ACHN (cell line): Measurements from ENCODE around the gene CD36.
"Not testable (repeated sequence)": the region's sequence is repeated elsewhere in the genome, so short reads cannot be mapped to it uniquely, and the experiment has no call there.

Experiments
- DNase-seq: peaks from one replicate; pipeline ENCODE4 v3.0.0-alpha.2; 2015
- in situ Hi-C: cut with HindIII; loops from 2 replicates; pipeline ENCODE4 v1.10.0; 2017; ENCODE audit warnings: low sequenced_read_pairs, low pct_ligation_motif_present, low pct_unique_long_range_greater_than_20kb

The CD36 gene

GRCh38 chr7:80646083-80646865 is 7.8 kb downstream of the CD36 start:
- in situ Hi-C loops: no loop called here
- no peak for DNase-seq

GRCh38 chr7:80647436-80647835 is 9.0 kb downstream of the CD36 start:
- no peak for DNase-seq
- in situ Hi-C loops: no loop called here

DNA sequence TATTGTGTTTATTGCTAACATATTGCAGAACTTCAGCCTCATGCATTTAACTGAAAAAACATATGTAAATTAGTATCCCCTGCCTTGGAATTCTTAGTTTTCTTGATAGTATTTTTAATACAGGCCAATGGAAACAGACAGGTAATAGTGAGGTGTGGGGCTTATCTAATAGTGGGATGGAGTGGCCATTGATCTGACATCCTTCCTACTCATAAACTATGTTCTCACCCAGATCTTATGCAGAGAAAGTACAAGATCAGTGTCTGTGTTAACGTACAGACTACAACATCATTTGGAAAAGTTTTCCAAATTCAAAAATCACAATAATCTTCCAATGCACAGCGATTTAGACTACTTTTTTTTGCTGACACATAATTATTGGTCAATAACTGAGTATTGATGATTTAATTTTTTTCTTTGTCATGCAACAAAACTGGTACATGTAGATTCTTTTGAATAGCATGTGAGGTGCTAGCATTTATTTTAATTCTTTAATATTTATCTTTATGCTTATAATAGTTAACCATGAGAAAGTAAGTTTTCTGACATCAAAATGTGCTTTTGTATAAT is 9.7 kb downstream of the CD36 start:
- in situ Hi-C loops: no loop called here
- no peak for DNase-seq

- DNase-seq: no peak
- in situ Hi-C loops: no loop called here
These were observed 10.6 kb downstream of the CD36 start for GRCh38 chr7:80649011-80649410.

DNA sequence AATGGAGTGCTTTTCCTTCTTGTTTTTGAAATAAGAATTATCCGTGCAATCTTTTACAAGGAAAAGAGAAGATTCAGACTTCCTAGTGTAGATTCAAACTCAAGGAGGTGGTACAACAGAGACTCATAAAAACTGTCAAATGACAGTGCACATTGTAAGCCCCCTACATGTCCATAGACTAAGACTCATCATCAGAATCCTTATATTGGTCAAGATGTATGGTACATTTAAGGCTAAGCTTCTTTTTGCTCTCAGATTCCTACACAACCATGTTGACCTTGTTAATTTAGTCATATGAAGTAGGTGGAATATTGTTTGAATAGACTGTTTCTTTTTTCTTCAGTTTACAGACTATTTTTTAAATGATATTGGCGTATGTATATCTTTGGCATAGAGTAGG is 11.6 kb downstream of the CD36 start:
- DNase-seq: no peak
- in situ Hi-C loops: loop anchor here (25.0 kb wide), 1 partner anchor 213 kb away; no protein-coding TSS in a partner anchor

DNA sequence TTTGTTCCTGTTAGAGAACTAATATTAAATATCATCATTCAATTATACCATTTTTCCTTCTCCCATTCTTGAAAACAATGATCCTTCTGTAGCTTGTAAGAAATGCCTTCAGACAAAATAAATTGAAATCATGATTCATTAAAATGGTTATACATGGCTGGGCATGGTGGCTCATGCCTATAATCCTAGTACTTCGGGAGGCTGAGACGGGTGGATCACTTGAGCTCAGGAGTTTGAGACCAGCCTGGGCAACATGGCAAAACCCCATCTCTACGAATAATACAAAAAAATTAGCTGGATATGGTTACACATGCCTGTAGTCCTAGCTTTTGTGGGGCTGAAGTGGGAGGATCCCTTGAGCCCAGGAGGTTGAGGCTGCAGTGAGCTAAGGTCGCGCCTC is 13.0 kb downstream of the CD36 start:
- in situ Hi-C loops: loop anchor here (25.0 kb wide), 1 partner anchor 214 kb away; no protein-coding TSS in a partner anchor

DNA sequence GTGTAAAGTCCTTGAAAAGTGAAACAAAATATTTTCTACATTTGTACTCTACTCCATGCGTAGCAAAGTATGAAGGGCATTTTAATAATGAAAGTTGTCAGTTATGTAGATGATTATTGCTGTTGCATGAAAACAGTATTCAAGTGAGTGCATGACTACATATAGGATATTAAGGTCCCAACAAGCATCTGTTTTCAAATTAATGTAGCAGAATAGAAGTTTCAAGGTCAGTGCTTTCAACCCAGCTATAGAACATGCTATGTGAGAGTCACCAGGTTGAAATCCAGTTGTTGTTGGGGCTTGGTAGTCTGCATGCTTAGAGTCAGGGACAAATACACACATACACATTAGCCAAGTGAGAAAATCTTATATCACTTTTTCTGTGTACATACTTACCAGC is 14.8 kb downstream of the CD36 start:
- in situ Hi-C loops: loop anchor here (25.0 kb wide), 1 partner anchor 216 kb away; no protein-coding TSS in a partner anchor
- no peak for DNase-seq

More for the DNA sequence above, 13.0 kb downstream of the CD36 start:
- DNase-seq: no peak

- no peak for DNase-seq
- in situ Hi-C loops: loop anchor here (25.0 kb wide), 1 partner anchor 218 kb away; no protein-coding TSS in a partner anchor
These were observed 16.5 kb downstream of the CD36 start for GRCh38 chr7:80654887-80655340.

- DNase-seq: no peak
- in situ Hi-C loops: loop anchor here (25.0 kb wide), 1 partner anchor 219 kb away; no protein-coding TSS in a partner anchor
These were observed 17.6 kb downstream of the CD36 start for GRCh38 chr7:80656029-80656428.

DNA sequence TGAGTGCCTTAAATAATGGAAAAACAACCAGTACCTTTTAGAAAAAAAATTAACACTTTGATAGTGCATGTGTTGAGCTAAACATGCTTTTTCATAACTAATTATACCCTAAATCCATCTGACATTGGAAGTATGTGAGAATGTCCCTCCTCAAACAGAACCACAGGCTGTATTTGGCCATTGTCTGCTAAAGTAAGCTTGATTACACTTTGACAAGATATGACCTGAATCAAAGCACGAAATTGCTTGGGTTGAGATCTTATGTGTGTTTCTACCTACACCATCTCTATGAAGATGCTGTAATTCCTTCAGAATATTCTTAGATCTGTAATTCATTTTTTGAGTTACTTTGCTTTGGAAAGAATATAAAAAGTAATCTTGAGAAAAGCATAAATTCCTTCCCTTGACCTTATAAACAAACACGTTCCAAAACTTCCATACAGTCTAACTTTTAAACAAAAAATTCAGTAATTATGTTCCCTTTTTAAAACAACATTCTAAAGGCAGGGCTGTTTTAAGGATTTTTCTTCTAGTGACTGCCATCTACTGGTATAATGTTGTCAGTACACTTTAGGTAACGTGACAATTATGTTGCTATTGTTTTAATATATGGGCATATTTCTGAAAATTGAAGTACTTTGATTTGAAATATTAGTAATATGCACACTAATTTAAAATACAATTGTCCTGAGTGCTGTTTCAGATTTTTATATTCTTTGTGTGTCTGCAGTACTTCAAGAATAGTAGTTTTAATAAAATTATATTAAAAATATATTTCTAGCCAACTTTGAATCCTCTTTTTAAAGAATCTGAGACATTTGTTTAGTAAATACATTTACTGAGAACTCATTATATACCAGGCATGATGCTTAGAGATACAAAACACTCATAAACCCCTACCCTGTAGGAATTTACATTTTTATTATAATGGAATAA is 20.9 kb downstream of the CD36 start:
- in situ Hi-C loops: loop anchor here (25.0 kb wide), 1 partner anchor 222 kb away; no protein-coding TSS in a partner anchor
- peak; percentile 56 for DNase-seq

DNA sequence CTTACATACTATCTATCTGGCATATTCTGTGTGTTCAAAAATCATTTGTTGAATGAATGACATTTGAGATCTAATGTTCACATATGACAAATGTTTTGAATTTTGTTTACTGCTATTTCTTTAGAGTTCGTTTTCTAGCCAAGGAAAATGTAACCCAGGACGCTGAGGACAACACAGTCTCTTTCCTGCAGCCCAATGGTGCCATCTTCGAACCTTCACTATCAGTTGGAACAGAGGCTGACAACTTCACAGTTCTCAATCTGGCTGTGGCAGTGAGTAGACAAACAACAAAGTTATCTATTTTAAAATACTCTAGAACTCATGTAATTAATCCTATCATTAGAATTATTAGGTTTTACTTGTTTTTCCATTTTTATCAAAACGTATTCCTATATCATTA is 22.5 kb downstream of the CD36 start:
- no peak for DNase-seq
- in situ Hi-C loops: loop anchor here (25.0 kb wide), 1 partner anchor 224 kb away; no protein-coding TSS in a partner anchor

- no peak for DNase-seq
- in situ Hi-C loops: loop anchor here (25.0 kb wide), 1 partner anchor 224 kb away; no protein-coding TSS in a partner anchor
These were observed 23.3 kb downstream of the CD36 start for GRCh38 chr7:80661729-80662128.

- in situ Hi-C loops: loop anchor here (25.0 kb wide), 1 partner anchor 225 kb away; no protein-coding TSS in a partner anchor
- DNase-seq: no peak
These were observed 23.8 kb downstream of the CD36 start for GRCh38 chr7:80662252-80662651.

DNA sequence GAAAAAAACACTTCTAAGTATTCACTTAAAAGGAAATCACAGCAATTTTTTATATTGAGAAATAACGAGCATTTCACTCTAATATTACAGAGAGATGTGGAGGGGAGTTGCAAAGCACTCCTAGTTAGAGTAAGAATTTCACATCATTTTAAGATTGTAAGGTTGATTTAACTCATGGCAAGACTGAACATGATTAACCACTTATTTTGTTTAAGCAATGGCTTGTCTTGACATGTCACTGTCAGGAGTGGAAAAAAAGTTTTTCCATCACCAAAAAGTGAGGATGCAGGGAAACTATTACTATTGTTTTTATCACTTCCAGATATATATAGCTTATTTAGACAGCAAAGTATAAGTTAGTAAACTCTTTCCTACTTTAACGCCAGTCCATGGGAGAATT is 27.1 kb downstream of the CD36 start:
- in situ Hi-C loops: loop anchor here (25.0 kb wide), 1 partner anchor 228 kb away; no protein-coding TSS in a partner anchor
- DNase-seq: no peak

DNA sequence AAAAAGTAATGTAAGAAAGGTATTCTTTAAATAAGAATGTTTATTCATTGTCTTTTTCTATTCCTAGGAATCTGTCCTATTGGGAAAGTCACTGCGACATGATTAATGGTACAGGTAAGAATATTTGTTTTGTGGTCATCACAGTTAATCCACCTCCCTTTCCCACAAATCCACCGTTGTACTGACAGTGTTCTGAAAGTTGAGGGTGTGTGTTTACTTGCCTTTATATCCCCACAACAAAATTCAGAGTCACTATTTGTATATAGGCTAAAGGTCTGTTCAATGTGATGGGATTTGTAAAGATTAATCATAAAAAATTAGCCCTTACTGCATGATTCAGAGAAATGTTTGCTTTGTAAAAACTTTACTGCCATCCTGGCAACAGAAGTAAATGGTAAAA is 27.9 kb downstream of the CD36 start:
- in situ Hi-C loops: loop anchor here (25.0 kb wide), 1 partner anchor 229 kb away; no protein-coding TSS in a partner anchor
- DNase-seq: no peak

DNA sequence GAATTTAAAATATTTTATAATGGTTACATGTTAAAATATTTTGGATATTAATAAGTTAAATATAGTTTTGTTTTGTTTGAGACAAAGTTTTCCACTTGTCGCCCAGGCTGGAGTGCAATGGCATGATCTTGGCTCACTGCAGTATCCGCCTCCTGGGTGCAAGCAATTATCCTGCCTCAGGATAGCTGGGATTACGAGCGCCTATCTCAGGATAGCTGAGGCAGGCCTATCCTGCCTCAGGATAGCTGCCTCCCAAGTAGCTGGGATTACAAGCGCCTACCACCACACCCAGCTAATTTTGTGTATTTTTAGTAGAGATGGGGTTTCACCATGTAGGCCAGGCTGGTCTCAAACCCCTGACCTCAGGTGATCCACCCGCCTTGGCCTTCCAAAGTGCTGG is 30.9 kb downstream of the CD36 start:
- in situ Hi-C loops: loop anchor here (25.0 kb wide), 1 partner anchor 232 kb away; no protein-coding TSS in a partner anchor
- DNase-seq: not testable (repeated sequence)

GRCh38 chr7:80671744-80672143 is 33.3 kb downstream of the CD36 start:
- in situ Hi-C loops: loop anchor here (25.0 kb wide), 1 partner anchor 234 kb away; no protein-coding TSS in a partner anchor
- no peak for DNase-seq

GRCh38 chr7:80675090-80675489 is 36.6 kb downstream of the CD36 start:
- no peak for DNase-seq
- in situ Hi-C loops: no loop called here
